ENCODE results near the gene KCNK2.

- no peak for TF ChIP-seq EZH2phosphoT487 (IDR thresholded peaks at IDR 0.05; ENCODE audit: insufficient read depth, low read depth)
- TF ChIP-seq EZH2 (IDR thresholded peaks at IDR 0.05; ENCODE audit: insufficient read depth, poor library complexity, severe bottlenecking) = no peak
Observed at GRCh38 chr1:215256936-215257679, 174.6 kb downstream of the KCNK2 start.

Data from GM23248 (cell line).